GM04503 (cell line): Measurements from ENCODE around the gene CPM.
"Not testable (repeated sequence)": the region's sequence is repeated elsewhere in the genome, so short reads cannot be mapped to it uniquely, and the experiment has no call there.

Experiments
- DNase-seq: peaks from one replicate; pipeline ENCODE4 v3.0.0-alpha.2; 2012; ENCODE audit warnings: low read depth

CPM gene

GRCh38 chr12:68827895-68828671 lies 104.9 kb downstream of the CPM start:
- no peak for DNase-seq

DNA sequence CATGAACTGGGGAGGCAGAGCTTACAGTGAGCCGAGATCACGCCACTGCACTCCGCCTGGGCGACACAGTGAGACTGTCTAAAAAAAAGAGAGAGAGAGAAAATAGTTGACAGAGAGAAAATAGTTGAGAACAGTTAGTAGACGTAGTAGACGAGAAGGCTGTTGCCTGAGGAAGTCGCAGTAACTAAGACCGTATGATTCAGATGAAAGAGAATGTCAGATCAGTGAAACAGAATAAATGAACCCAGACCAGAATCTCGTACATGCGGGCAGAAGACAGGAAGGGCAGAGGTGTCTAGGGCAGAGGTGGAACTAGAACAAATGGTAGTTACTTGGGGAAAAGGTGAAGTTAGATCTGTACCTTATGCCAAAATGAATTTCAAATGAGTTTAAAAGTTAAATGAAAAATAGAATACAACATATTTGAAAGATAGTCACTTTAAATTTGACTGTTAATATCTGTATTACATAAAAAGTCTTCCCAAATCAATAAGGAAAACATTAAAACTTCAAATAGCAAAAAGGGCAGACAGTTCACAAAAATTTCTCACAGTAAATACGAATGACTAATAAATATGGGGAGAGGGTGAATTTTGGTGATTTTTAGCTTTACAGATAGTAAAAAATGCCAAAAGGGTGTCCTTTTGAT lies 107.3 kb downstream of the CPM start:
- no peak for DNase-seq

DNA sequence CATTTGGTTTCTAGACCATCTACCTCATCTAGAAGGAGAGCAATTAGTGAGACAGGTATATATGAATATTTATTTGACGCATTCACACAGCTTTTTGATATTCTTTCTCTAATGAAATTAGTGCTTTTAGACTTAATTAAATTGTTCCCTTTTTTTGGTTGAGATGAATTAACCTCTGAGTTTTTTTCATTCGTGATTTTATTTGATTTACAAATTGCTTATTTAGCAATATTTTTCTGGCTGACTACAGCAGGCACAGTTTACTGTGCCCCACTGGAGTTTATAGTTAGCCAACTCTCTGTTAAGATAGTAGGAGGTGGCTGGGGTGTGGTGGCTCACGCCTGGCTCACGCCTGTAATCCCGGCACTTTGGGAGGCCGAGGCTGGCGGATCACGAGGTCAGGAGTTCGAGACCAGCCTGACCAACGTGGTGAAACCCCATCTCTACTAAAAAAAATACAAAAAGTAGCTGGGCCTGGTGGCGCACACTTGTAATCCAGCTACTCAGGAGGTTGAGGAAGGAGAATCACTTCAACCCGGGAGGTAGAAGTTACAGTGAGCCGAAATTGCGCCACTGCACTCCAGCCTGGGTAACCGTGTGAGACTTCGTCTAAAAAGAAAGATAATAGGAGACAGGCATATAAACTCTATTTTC lies 108.2 kb downstream of the CPM start:
- no peak for DNase-seq

GRCh38 chr12:68824131-68824530 lies 108.8 kb downstream of the CPM start:
- DNase-seq, result no peak

DNA sequence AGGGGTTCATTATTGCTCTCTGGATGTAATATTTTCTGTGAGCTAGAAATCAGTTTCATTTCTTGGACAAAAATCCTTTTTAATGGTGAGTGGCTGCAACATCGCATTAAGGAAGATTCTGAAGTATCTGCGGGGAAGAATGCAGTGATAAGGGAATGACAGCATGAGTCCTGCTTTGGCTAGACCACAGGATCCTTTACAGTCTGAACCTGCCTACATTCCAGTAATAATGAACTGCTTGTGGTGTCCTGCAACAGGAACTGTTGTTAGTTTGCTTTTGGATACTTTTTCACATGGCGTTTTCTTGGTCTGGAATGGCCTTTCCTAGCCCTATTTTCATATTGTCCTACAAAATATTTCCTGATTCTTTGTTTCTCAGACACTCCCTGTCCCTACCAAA lies 109.3 kb downstream of the CPM start:
- no peak for DNase-seq

DNA sequence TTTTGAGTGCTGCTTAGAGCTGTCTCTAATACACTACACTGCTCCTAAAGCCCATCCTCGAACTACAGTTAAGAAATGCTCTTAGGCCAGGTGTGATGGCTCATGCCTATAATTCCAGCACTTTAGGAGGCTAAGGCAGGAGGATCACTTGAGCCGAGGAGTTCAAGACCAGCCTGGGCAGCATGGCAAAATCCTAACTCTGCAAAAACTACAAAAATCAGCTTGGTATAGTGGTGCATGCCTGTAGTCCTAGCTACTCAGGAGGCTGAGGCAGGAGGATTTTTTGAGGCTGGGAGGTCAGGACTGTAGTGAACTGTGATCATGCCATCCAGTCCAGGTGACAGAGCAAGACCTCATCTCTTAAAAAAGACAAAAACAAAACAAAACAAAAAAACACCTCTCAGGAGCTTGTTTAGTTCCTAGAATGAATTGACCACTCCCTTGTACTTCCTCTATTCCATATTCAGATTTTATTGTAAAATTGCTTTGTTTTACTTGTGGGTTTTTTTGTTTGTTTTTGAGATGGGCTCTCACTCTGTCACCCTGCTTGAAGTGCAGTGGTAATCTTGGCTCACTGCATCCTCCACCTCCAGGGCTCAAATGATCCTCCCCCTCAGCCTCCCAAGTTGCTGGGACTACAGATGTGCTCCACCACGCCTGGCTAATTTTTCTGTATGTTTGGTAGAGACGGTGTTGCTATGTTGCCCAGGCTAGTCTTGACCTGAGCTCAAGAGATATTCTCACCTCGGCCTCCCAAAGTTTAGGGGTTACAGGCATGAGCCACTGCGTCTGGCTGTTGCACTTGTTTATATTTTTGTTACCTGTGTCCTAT lies 111.4 kb downstream of the CPM start:
- no peak for DNase-seq

DNA sequence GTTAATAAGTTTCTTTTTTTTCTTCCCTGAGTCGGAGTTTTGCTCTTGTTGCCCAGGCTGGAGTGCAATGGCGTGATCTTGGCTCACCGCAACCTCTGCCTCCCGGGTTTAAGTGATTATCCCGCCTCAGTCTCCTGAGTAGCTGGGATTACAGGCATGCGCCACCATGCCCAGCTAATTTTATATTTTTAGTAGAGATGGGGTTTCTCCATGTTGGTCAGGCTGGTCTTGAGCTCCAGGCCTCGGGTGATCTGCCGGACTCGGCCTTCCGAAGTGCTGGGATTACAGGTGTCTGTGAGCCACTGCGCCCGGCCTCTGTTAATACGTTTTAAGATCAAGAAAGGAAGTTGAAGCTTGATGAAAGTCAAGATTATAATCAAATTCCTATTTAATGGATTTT lies 113.5 kb downstream of the CPM start:
- DNase-seq, result not testable (repeated sequence)

GRCh38 chr12:68815928-68816800 lies 116.8 kb downstream of the CPM start:
- DNase-seq, result no peak

DNA sequence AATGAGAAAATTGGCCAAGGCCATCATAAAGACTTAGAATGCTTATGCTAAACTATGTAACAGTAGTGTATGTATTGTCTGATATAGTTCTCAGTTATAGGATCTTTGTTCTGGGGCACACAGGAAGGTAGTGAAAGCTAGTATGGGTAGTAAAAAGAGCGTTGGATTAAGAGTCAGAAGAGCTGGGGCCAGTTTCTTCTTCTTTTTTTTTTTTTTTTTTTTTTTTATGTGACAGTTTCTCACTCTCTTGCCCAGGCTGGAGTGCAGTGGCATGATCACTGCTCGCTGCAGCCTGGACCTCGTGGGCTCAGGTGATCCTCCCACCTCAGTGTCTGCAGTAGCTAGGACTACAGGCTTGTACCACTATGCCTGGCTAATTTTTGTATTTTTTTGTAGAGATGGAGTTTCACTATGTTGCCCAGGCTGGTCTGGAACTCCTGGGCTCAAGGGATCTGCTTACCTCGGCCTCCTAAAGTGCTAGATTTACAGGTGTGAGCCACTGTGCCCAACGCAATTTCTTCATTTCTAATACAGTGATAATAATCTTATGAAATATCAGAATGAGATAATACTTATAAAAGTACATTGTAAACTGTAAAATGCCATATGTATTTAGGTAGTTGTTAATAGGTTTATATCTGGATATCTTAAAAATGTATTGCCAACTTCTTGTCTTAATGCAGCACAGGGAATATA lies 117.6 kb downstream of the CPM start:
- DNase-seq, result no peak

GRCh38 chr12:68814490-68815231 lies 118.3 kb downstream of the CPM start:
- no peak for DNase-seq

- DNase-seq, result no peak
Measured at GRCh38 chr12:68813242-68813593, 119.8 kb downstream of the CPM start.

GRCh38 chr12:68812553-68813241 lies 120.3 kb downstream of the CPM start:
- DNase-seq, result no peak

DNA sequence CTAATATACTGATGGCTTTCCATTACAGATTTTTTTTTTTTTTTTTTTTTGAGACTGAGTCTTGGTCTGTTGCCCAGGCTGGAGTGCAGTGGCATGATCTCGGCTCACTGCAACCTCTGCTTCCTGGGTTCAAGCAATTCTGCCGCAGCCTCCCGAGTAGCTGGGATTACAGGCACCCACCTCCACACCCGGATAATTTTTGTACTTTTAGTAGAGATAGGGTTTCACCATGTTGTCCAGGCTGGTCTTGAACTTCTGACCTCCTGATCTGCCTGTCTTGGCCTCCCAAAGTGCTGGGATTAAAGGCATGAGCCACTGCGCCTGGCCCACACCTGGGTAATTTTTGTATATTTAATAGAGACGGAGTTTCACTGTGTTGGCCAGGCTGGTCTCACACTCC lies 121.4 kb downstream of the CPM start:
- not testable (repeated sequence) for DNase-seq

DNA sequence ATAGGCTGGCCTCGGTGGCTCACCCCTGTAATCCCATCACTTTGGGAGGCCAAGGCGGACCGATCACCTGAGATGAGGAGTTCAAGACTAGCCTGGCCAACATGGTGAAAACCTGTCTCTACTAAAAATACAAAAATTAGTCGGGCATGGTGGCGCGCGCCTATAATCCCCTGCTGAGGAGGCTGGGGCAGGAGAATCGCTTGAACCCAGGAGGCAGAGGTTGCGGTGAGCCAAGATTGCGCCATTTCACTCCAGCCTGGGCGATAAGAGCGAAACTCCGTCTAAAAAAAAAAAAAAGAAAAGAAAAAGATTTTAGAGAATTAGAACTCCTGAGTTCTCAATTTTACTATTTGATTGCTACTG lies 123.0 kb downstream of the CPM start:
- DNase-seq, result not testable (repeated sequence)

GRCh38 chr12:68809190-68810026 lies 123.6 kb downstream of the CPM start:
- no peak for DNase-seq

GRCh38 chr12:68808388-68809189 lies 124.4 kb downstream of the CPM start:
- peak; percentile 80 for DNase-seq

DNA sequence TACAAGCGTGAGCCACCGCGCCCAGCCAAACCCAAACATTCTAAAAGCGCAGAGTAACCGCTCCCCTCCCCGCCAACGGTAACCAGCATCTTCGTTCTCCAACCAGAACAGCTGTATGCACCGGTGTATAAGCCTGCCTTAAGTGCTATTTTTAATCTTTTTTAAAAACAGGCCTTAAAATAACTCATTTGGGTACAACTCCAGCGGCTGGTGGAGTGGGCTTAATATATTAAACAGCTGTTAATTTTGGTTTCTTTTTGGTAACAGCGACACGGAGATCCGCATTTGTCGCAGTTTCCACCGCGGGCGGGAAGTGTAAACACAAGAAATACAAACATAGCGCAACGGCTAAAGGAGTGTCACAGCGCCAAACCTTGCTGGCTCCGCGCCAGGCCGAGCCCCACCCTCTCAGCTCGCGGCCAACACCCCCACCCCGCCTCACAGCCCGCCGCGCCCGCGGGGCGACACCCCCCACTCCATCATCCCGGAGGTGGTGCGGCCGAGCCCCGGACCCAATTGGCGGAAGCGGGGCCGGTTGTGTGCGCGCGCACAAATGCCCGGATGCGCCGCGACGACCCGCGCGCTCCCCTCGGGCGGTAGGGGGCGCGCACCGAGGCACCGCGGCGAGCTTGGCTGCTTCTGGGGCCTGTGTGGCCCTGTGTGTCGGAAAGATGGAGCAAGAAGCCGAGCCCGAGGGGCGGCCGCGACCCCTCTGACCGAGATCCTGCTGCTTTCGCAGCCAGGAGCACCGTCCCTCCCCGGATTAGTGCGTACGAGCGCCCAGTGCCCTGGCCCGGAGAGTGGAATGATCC lies 125.2 kb downstream of the CPM start, which contains the start of gene MDM2:
MDM2 (plus strand) TSS at position 602 of the 812 bp plus-strand sequence. CDS start 301 bp downstream, outside the sequence.
- peak; percentile 42 for DNase-seq
